Mesodermal cell (in vitro differentiated cells): ENCODE results near the gene LBH.
A peak's percentile ranks its signal among the peaks of the same experiment; 100 is the strongest.

Experiments used
- H3K27ac ChIP-seq: 2 replicates; pipeline ENCODE4 v1.7.0; 2013; ENCODE audit warnings: mild to moderate bottlenecking, low read depth, low read length, moderate library complexity; ENCODE audit not compliant: severe bottlenecking
- H3K36me3 ChIP-seq: 2 replicates; pipeline ENCODE4 v1.7.1; 2013; ENCODE audit warnings: mild to moderate bottlenecking, low read length, moderate library complexity; ENCODE audit not compliant: control insufficient read depth, insufficient read depth
- H3K4me1 ChIP-seq: one replicate; pipeline ENCODE4 v1.7.1; 2013; ENCODE audit warnings: mild to moderate bottlenecking, low read length; ENCODE audit not compliant: insufficient read depth, control insufficient read depth, poor library complexity, severe bottlenecking
- H3K4me3 ChIP-seq: 2 replicates; pipeline ENCODE4 v1.7.0; 2013; ENCODE audit warnings: low read length, control low read depth, mild to moderate bottlenecking; ENCODE audit not compliant: insufficient read depth, poor library complexity, severe bottlenecking; ENCODE audit errors: extremely low read depth
- H3K9me3 ChIP-seq: 2 replicates; pipeline ENCODE4 v1.7.1; 2013; ENCODE audit warnings: mild to moderate bottlenecking, low read length, moderate library complexity; ENCODE audit not compliant: control insufficient read depth
- WGBS, 2 experiments: methylation state at CpG; one replicate each; pipeline ENCODE4 v1.1.5; 2013; ENCODE audit warnings: missing lambda C conversion rate in 2 of 2; ENCODE audit not compliant: insufficient coverage in 2 of 2; 5-methylcytosine and 5-hydroxymethylcytosine counted together

The LBH gene

GRCh38 chr2:30217644-30218337 is 13.5 kb upstream of the LBH start:
- no peaks in the 10 kb centered on the region for H3K36me3 ChIP-seq
- peaks cover 9% of the 10 kb centered on the region for H3K4me1 ChIP-seq
- H3K4me3 ChIP-seq: no peak overlapping the region
- H3K27ac ChIP-seq: no peak overlapping the region
- WGBS, 2 experiments: 71 to 76% methylated on average over 6 of the region's 11 CpGs
- no peaks in the 10 kb centered on the region for H3K9me3 ChIP-seq

GRCh38 chr2:30218338-30218713 is 13.0 kb upstream of the LBH start:
- H3K9me3 ChIP-seq: no peaks in the 10 kb centered on the region
- WGBS, 2 experiments: 96 to 99% methylated on average over 5 of the region's 6 CpGs
- no peaks in the 10 kb centered on the region for H3K36me3 ChIP-seq
- no peak overlapping the region for H3K4me3 ChIP-seq
- peaks cover 9% of the 10 kb centered on the region for H3K4me1 ChIP-seq
- H3K27ac ChIP-seq: no peak overlapping the region

GRCh38 chr2:30218814-30219213 is 12.5 kb upstream of the LBH start:
- no peaks in the 10 kb centered on the region for H3K9me3 ChIP-seq
- WGBS, 2 experiments: 81 to 94% methylated on average over 3 of the region's 4 CpGs
- no peak overlapping the region for H3K27ac ChIP-seq
- no peaks in the 10 kb centered on the region for H3K36me3 ChIP-seq
- H3K4me1 ChIP-seq: peaks cover 9% of the 10 kb centered on the region
- no peak overlapping the region for H3K4me3 ChIP-seq

- no peak overlapping the region for H3K4me3 ChIP-seq
- H3K4me1 ChIP-seq: peaks cover 14% of the 10 kb centered on the region
- 87 to 95% methylated on average over 5 to 10 of the region's 13 CpGs for WGBS, 2 experiments
- no peaks in the 10 kb centered on the region for H3K36me3 ChIP-seq
- H3K9me3 ChIP-seq: no peaks in the 10 kb centered on the region
- no peak overlapping the region for H3K27ac ChIP-seq
Observed at GRCh38 chr2:30219886-30220875, 11.2 kb upstream of the LBH start.

- 89 to 100% methylated on average over 3 to 4 of the region's 6 CpGs for WGBS, 2 experiments
- no peaks in the 10 kb centered on the region for H3K36me3 ChIP-seq
- no peak overlapping the region for H3K27ac ChIP-seq
- no peak overlapping the region for H3K4me3 ChIP-seq
- no peaks in the 10 kb centered on the region for H3K9me3 ChIP-seq
- H3K4me1 ChIP-seq: peaks cover 28% of the 10 kb centered on the region
Observed at GRCh38 chr2:30221531-30221930, 9.8 kb upstream of the LBH start.

- Histone ChIP-seq H3K36me3 (no peaks in the 10 kb centered on the region), H3K27ac (no peak overlapping the region), H3K4me3 (no peak overlapping the region), H3K4me1 (peaks cover 32% of the 10 kb centered on the region), H3K9me3 (no peaks in the 10 kb centered on the region)
- 100% methylated on average over 1 of the region's 2 CpGs; no CpG with 5 or more reads in 1 of the 2 experiments for WGBS, 2 experiments
Observed at GRCh38 chr2:30222031-30222430, 9.3 kb upstream of the LBH start.

GRCh38 chr2:30222636-30223360 is 8.5 kb upstream of the LBH start:
- no peaks in the 10 kb centered on the region for H3K36me3 ChIP-seq
- WGBS, 2 experiments: 86 to 88% methylated on average over 2 to 4 of the region's 5 CpGs
- H3K4me3 ChIP-seq: no peak overlapping the region
- H3K4me1 ChIP-seq: peaks cover 28% of the 10 kb centered on the region
- no peaks in the 10 kb centered on the region for H3K9me3 ChIP-seq
- H3K27ac ChIP-seq: no peak overlapping the region

- 92 to 100% methylated on average over 2 of the region's 3 CpGs for WGBS, 2 experiments
- Histone ChIP-seq H3K36me3 (no peaks in the 10 kb centered on the region), H3K27ac (no peak overlapping the region), H3K4me3 (no peak overlapping the region), H3K4me1 (peaks cover 23% of the 10 kb centered on the region), H3K9me3 (no peaks in the 10 kb centered on the region)
Observed at GRCh38 chr2:30223413-30223874, 7.9 kb upstream of the LBH start.

- no peak overlapping the region for H3K27ac ChIP-seq
- H3K4me1 ChIP-seq: peaks cover 23% of the 10 kb centered on the region
- H3K36me3 ChIP-seq: no peaks in the 10 kb centered on the region
- H3K9me3 ChIP-seq: no peaks in the 10 kb centered on the region
- H3K4me3 ChIP-seq: no peak overlapping the region
Observed at GRCh38 chr2:30224151-30224550, 7.2 kb upstream of the LBH start.

- Histone ChIP-seq H3K27ac (peak overlapping the region; percentile 74), H3K4me3 (no peak overlapping the region), H3K4me1 (peaks cover 23% of the 10 kb centered on the region), H3K36me3 (no peaks in the 10 kb centered on the region), H3K9me3 (no peaks in the 10 kb centered on the region)
- 79 to 91% methylated on average over 4 to 6 of the region's 8 CpGs for WGBS, 2 experiments
Observed at GRCh38 chr2:30225131-30225762, 6.1 kb upstream of the LBH start.
